AG04450 (cell line): ENCODE results near the gene TXNL4B. TPM values are rescaled to one million over a fixed set of nuclear protein-coding genes. Genes with fewer than 3 reads are reported as not detected.

Experiments used
- CTCF ChIA-PET: fragments of 300-600, 350-600 bp; formaldehyde crosslinking; extraction: SDS; loops from one replicate; lab custom pipeline; 2022; ENCODE audit warnings: antibody characterized with exemption, inconsistent platforms; lab: Charles Lee
- POLR2A ChIA-PET: fragments of 350-600 bp; formaldehyde crosslinking; extraction: SDS; loops from one replicate; lab custom pipeline; 2021; ENCODE audit warnings: antibody characterized with exemption, inconsistent platforms; lab: Yijun Ruan, JAX
- DNase-seq: peaks from one replicate; pipeline ENCODE4 v3.0.0-alpha.2; 2011; ENCODE audit warnings: low read depth, low spot score
- H3K27ac ChIP-seq: one replicate; pipeline ENCODE4 v1.5.1; 2012; ENCODE audit warnings: low read depth, low read length, control low read depth
- H3K27me3 ChIP-seq: one replicate; pipeline ENCODE4 v1.6.0; 2012; ENCODE audit warnings: low read length; ENCODE audit not compliant: control insufficient read depth, insufficient read depth
- H3K4me3 ChIP-seq: 2 replicates; pipeline ENCODE4 v1.5.1; 2011; ENCODE audit warnings: mild to moderate bottlenecking, low read depth, low read length, control low read depth
- H3K9me3 ChIP-seq: 2 replicates; pipeline ENCODE4 v1.5.1; 2012; ENCODE audit warnings: low read length; ENCODE audit not compliant: control insufficient read depth, insufficient read depth
- CTCF ChIP-seq: IDR thresholded peaks from 2 replicates; pipeline ENCODE4 v1.5.1; 2011; ENCODE audit warnings: low read depth, low read length, control low read depth, inconsistent platforms
- polyA plus RNA-seq: library from polyadenylated mRNA; depleted of rRNA; stranded (reverse); fragments of >200 nt; gene quantifications from 2 replicates; pipeline ENCODE4 v1.2.3, GENCODE V29; 2011

The TXNL4B gene
- polyA plus RNA-seq, 1 experiment: 21.3 TPM

GRCh38 chr16:72072514-72073342 lies 20.7 kb downstream of the TXNL4B start:
- ChIA-PET POLR2A (interaction anchor here (0.6 kb wide), 1 partner anchor 1931 kb away, joined by 6 read pairs; no protein-coding TSS in a partner anchor), CTCF (interaction anchor here (0.9 kb wide), 1 partner anchor 27 kb away, joined by 3 read pairs; no protein-coding TSS in a partner anchor)
- H3K27ac ChIP-seq: no peak overlapping the region
- H3K27me3 ChIP-seq: no peaks in the 10 kb centered on the region
- H3K9me3 ChIP-seq: no peaks in the 10 kb centered on the region
- H3K4me3 ChIP-seq: no peak overlapping the region
- TF ChIP-seq CTCF: no peak
- no peak for DNase-seq

DNA sequence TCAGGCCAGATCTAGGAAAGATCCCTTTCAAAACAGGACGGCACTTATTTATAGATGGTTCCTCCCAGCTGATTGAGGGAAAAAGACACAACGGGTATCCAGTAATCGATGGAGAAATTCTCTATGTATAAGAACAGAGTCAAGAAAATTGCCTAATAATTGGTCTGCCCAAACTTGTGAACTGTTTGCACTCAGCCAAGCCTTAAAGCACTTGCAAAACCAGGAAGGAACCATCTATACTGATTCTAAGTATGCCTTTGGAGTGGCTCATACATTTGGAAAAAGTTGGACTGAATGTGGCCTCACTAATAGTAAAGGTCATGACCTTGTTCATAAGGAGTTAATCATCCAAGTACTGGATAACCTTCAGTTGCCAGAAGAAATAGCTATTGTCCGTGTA lies 24.5 kb downstream of the TXNL4B start:
- ChIA-PET CTCF (no interaction called here), POLR2A (no interaction called here)
- no peak for TF ChIP-seq CTCF
- Histone ChIP-seq H3K27me3 (no peaks in the 10 kb centered on the region), H3K4me3 (no peak overlapping the region), H3K27ac (no peak overlapping the region), H3K9me3 (no peaks in the 10 kb centered on the region)
- no peak for DNase-seq

- H3K4me3 ChIP-seq: no peak overlapping the region
- H3K27ac ChIP-seq: no peak overlapping the region
- peak; percentile 66 for TF ChIP-seq CTCF
- ChIA-PET CTCF (interaction anchor here (0.6 to 2.8 kb wide), 11 partner anchors 9 to 773 kb away, joined by 3 to 41 read pairs (median 3); partner anchors contain the start of genes DHX38, HP and TXNL4B), POLR2A (no interaction called here)
- H3K27me3 ChIP-seq: no peaks in the 10 kb centered on the region
- H3K9me3 ChIP-seq: no peaks in the 10 kb centered on the region
- peak; percentile 16 for DNase-seq
Observed at GRCh38 chr16:72066747-72067146, 26.7 kb downstream of the TXNL4B start.

- no peaks in the 10 kb centered on the region for H3K9me3 ChIP-seq
- no peak overlapping the region for H3K27ac ChIP-seq
- H3K27me3 ChIP-seq: no peaks in the 10 kb centered on the region
- ChIA-PET CTCF (no interaction called here), POLR2A (no interaction called here)
- TF ChIP-seq CTCF: no peak
- no peak for DNase-seq
- no peak overlapping the region for H3K4me3 ChIP-seq
Observed at GRCh38 chr16:72064361-72064894, 29.0 kb downstream of the TXNL4B start.

GRCh38 chr16:72061564-72061963 lies 31.9 kb downstream of the TXNL4B start:
- H3K9me3 ChIP-seq: no peaks in the 10 kb centered on the region
- H3K27ac ChIP-seq: no peak overlapping the region
- POLR2A ChIA-PET: no interaction called here
- DNase-seq: no peak
- TF ChIP-seq CTCF: no peak
- CTCF ChIA-PET: interaction anchor here (2.7 kb wide), 1 partner anchor 38 kb away, joined by 7 read pairs; no protein-coding TSS in a partner anchor
- no peaks in the 10 kb centered on the region for H3K27me3 ChIP-seq
- H3K4me3 ChIP-seq: no peak overlapping the region
